Colonic mucosa (tissue), 4 donors: Measurements from ENCODE around the gene TUBA1C. TPM values are rescaled to one million over a fixed set of nuclear protein-coding genes. Genes with fewer than 3 reads are reported as not detected.

Experiments
- DNase-seq: peaks from one replicate; pipeline ENCODE4 v3.0.0-alpha.2; 2020
- H3K27ac ChIP-seq: fragments of 200-600 bp; one replicate; pipeline ENCODE4 v1.8.0; 2021
- H3K27me3 ChIP-seq: fragments of 200-600 bp; one replicate; pipeline ENCODE4 v1.8.0; 2021
- H3K36me3 ChIP-seq: fragments of 200-600 bp; one replicate; pipeline ENCODE4 v1.8.0; 2021
- H3K4me1 ChIP-seq: fragments of 200-600 bp; one replicate; pipeline ENCODE4 v1.8.0; 2021; ENCODE audit warnings: mild to moderate bottlenecking
- H3K4me3 ChIP-seq: fragments of 200-600 bp; one replicate; pipeline ENCODE4 v1.8.0; 2021
- H3K9ac ChIP-seq, 2 donors: one replicate each; pipeline ENCODE4 v1.7.0; 2013; ENCODE audit warnings: control low read depth in 2 of 2, low read depth in 2 of 2, low read length in 2 of 2
- H3K9me3 ChIP-seq: fragments of 200-600 bp; one replicate; pipeline ENCODE4 v1.8.0; 2021
- intact Hi-C: fragments of 100-400 bp; cut with DNase I; formaldehyde crosslinking; loops from one replicate; pipeline ENCODE4 v1.14.1; 2022
- total RNA-seq, 2 donors: library from RNA; stranded (reverse); fragmentation: NEBNext Ultra II Directional in 1 of 2; extraction: Animal tissue kit (Norgen Biotek cat#: 25700) in 1 of 2; gene quantifications; one replicate each; pipeline ENCODE4 v1.2.1, GENCODE V29; 2021
- TF ChIP-seq, protein P1 (sequence below): fragments of 200-600 bp; IDR thresholded peaks from one replicate; pipeline ENCODE4 v1.8.0; 2022; ENCODE audit warnings: antibody characterized with exemption, mild to moderate bottlenecking
- donor health status: healthy.
- donor health status: DM: no; HTN: no; CAD: no.
- donor health status: DM: no; HTN: no; CAD: no.

Gene TUBA1C
- total RNA-seq, 2 donors from 2014 or later: 183 to 368 TPM

DNA sequence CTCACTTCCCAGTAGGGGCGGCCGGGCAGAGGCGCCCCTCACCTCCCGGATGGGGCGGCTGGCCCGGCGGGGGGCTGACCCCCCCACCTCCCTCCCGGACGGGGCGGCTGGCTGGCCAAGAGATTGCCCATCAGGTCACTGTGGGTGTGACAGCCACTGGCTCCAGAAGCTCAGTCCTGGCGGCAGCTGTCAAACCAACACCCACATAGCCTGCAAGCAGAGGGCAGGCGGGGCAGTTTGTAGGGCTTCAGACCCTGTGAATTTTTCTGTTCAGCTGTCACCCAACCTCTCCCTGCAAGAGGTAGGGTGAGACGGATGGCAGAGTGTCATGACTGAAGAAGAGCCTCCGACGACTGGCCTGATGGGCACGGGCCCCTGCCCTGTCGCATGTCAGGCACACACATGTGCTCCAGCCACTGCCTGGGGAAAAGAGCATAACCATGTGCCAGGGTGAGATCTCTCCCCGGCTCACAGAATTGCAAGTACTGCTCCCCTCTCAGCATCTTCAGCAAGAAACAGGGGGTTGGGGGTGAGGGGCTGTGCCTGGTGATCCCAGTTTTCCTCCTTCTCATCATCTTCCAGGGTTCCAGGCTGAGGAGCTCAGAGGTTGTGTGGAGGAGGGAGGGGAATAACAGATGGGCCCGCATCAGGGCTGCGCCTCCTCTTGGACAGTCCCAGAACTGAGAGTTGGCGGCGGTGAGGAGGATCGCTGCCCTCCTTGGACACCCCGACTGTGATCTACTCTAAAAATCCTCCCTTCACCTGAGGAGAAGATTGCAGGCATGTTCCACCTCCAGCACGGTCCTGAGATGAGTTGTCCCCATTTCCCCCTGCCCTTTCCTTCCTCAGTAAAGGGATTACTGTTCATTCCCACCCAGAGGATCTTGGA is 18.9 kb downstream of the TUBA1C start:
- H3K27ac ChIP-seq: no peak overlapping the region
- intact Hi-C loops: no loop called here
- no peaks in the 10 kb centered on the region for H3K27me3 ChIP-seq
- H3K4me1 ChIP-seq: no peaks in the 10 kb centered on the region
- no peaks in the 10 kb centered on the region for H3K36me3 ChIP-seq
- H3K4me3 ChIP-seq: no peak overlapping the region
- no peak overlapping the region for H3K9ac ChIP-seq
- no peak for DNase-seq
- TF ChIP-seq, protein P1, sequence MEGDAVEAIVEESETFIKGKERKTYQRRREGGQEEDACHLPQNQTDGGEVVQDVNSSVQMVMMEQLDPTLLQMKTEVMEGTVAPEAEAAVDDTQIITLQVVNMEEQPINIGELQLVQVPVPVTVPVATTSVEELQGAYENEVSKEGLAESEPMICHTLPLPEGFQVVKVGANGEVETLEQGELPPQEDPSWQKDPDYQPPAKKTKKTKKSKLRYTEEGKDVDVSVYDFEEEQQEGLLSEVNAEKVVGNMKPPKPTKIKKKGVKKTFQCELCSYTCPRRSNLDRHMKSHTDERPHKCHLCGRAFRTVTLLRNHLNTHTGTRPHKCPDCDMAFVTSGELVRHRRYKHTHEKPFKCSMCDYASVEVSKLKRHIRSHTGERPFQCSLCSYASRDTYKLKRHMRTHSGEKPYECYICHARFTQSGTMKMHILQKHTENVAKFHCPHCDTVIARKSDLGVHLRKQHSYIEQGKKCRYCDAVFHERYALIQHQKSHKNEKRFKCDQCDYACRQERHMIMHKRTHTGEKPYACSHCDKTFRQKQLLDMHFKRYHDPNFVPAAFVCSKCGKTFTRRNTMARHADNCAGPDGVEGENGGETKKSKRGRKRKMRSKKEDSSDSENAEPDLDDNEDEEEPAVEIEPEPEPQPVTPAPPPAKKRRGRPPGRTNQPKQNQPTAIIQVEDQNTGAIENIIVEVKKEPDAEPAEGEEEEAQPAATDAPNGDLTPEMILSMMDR: no peak
- no peaks in the 10 kb centered on the region for H3K9me3 ChIP-seq

DNA sequence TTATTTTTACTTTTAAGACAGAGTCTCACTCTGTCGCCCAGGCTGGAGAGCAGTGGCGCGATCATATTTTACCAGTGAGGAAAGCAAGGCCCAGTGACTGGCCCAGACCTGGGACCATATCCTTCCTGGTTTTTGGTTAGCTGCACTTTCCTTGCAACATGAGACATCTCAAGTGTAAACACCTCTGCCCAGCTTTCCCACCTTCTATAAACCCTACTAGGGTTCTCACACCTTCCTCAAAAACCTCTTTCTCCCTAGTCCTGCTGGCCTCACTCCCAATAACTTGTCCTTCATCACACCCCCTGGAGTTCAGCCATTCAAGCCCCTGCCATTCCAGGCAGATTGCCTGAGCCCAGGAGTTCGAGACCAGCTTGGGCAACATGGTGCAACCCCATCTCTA is 19.8 kb downstream of the TUBA1C start:
- H3K9ac ChIP-seq: no peak overlapping the region
- H3K27ac ChIP-seq: no peak overlapping the region
- TF ChIP-seq, protein P1: no peak
- H3K4me1 ChIP-seq: no peaks in the 10 kb centered on the region
- H3K9me3 ChIP-seq: no peaks in the 10 kb centered on the region
- no peaks in the 10 kb centered on the region for H3K27me3 ChIP-seq
- H3K36me3 ChIP-seq: no peaks in the 10 kb centered on the region
- H3K4me3 ChIP-seq: no peak overlapping the region
- intact Hi-C loops: no loop called here
- no peak for DNase-seq

DNA sequence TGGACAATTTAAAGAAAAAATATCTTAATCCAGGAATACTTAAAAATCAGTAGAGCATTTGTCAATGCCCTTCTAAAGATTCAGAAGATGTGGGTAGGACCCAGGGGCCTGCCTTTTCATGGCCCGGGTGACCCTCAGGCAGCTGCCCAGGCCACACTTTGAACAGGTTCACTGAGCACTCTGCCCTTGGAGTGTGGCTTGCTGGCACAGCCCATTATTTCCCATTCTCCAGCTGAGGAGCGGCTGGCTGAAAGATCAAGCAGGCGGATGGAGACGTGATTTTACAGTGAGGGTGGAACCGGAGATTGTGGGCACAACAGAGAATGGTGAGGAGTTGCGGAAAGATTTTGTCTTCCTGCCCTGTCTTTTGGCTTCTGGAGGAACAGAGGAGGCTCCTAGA is 23.0 kb downstream of the TUBA1C start:
- Histone ChIP-seq H3K27me3 (no peaks in the 10 kb centered on the region), H3K4me3 (no peak overlapping the region), H3K9me3 (no peaks in the 10 kb centered on the region), H3K9ac (no peak overlapping the region), H3K4me1 (no peaks in the 10 kb centered on the region), H3K36me3 (no peaks in the 10 kb centered on the region), H3K27ac (no peak overlapping the region)
- intact Hi-C loops: loop anchor here (2.0 kb wide), 1 partner anchor 51 kb away; no protein-coding TSS in a partner anchor
- TF ChIP-seq, protein P1: no peak
- no peak for DNase-seq

DNA sequence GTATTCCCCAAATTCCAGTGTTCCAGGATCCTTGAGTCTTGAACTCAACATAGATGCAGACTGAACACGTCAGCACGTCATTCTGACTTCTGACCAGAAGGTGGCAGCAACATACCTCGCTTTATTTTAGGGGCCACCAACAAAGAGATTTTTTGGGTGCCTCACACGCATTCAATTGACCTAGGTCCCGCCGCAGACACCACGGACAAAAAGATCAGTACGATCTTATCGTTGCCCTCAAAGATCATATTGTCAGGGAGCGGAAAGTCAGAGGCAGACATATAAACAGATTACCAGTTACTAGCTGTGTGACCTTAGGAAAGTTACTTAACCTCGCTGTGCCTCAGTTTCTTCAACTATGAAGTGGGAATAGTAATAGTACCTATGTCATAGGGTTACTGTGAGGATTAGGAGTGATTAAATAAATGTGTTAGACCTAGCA is 23.6 kb downstream of the TUBA1C start:
- intact Hi-C loops: loop anchor here (2.0 kb wide), 1 partner anchor 50 kb away; no protein-coding TSS in a partner anchor
- no peaks in the 10 kb centered on the region for H3K4me1 ChIP-seq
- no peak overlapping the region for H3K27ac ChIP-seq
- no peaks in the 10 kb centered on the region for H3K9me3 ChIP-seq
- peak; percentile 67 for DNase-seq
- TF ChIP-seq, protein P1: peak; percentile 80
- H3K27me3 ChIP-seq: no peaks in the 10 kb centered on the region
- H3K36me3 ChIP-seq: no peaks in the 10 kb centered on the region
- H3K9ac ChIP-seq: no peak overlapping the region
- H3K4me3 ChIP-seq: no peak overlapping the region

DNA sequence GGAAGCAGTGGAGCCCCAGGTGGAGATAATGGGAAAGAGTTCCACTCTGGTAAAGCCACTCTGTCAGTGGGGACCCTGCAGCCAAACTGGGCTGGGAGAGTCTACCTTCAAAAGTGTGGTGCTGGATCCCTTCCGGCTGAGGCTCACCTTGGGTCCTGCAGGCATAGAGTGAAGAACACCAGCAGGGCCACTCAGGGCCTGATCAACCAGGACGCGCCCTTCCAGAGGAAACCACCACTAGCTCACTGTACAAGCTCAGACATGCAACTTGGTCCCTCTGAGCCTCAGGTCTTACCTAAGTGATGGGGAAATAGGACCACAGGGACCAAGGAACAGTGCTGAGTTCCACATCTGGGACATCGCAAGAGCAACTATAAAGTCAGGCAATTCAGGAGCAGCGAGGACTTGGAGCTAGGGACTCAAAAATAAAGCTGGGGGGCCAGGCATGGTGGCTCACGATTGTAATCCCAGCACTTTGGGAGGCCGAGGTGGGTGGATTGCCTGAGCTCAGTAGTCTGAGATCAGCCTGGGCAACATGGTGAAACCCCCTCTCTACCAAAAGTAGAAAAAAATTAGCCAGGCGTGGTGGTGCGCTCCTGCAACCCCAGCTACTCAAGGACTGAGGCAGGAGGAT is 24.2 kb downstream of the TUBA1C start:
- no peaks in the 10 kb centered on the region for H3K27me3 ChIP-seq
- TF ChIP-seq, protein P1: no peak
- no peaks in the 10 kb centered on the region for H3K36me3 ChIP-seq
- no peak overlapping the region for H3K4me3 ChIP-seq
- H3K27ac ChIP-seq: no peak overlapping the region
- H3K4me1 ChIP-seq: no peaks in the 10 kb centered on the region
- no peak for DNase-seq
- H3K9me3 ChIP-seq: no peaks in the 10 kb centered on the region
- no peak overlapping the region for H3K9ac ChIP-seq
- intact Hi-C loops: loop anchor here (2.0 kb wide), 1 partner anchor 50 kb away; no protein-coding TSS in a partner anchor
